GM23248 (cell line): ENCODE measurements around the gene WNK2.

Experiments
- EZH2 ChIP-seq: fragments of 200-600 bp; sonication (generic); IDR thresholded peaks from 2 replicates; pipeline ENCODE4 v1.6.1; 2018; ENCODE audit warnings: antibody characterized with exemption, mild to moderate bottlenecking; ENCODE audit not compliant: insufficient read depth, poor library complexity, severe bottlenecking
- EZH2phosphoT487 ChIP-seq: fragments of 200-600 bp; sonication (generic); IDR thresholded peaks from 2 replicates; pipeline ENCODE4 v1.6.1; 2018; ENCODE audit warnings: antibody characterized with exemption, moderate library complexity, mild to moderate bottlenecking, low read depth; ENCODE audit not compliant: insufficient read depth

GRCh38 chr9:93172666-93173364, 11.1 kb upstream of the WNK2 start:
- TF ChIP-seq EZH2phosphoT487: no peak
- TF ChIP-seq EZH2: no peak
